ENCODE measurements around the gene ROGDI. TPM values are rescaled to one million over a fixed set of nuclear protein-coding genes. Genes with fewer than 3 reads are reported as not detected.

ROGDI gene
- total and polyA plus RNA-seq, 9 of the 15 experiments (the other 6 are each of a cell fraction or from before 2014, with no cell fraction given) = 0.97 to 37.3 (median 16.5) TPM

GRCh38 chr16:4846901-4847773, 44.7 kb upstream of the ROGDI start, which contains the start of the genes GLYR1 and UBN1 (continued):
- TF ChIP-seq REST (IDR thresholded peaks at IDR 0.05; ENCODE audit: borderline replicate concordance) = peak; percentile 98
- TF ChIP-seq REST (CRISPR knock-in tag; IDR thresholded peaks at IDR 0.05; ENCODE audit: low read depth) = no peak
- TF ChIP-seq ZNF277 (CRISPR knock-in tag; IDR thresholded peaks at IDR 0.05; ENCODE audit: borderline replicate concordance) = no peak
- TF ChIP-seq, protein P1, sequence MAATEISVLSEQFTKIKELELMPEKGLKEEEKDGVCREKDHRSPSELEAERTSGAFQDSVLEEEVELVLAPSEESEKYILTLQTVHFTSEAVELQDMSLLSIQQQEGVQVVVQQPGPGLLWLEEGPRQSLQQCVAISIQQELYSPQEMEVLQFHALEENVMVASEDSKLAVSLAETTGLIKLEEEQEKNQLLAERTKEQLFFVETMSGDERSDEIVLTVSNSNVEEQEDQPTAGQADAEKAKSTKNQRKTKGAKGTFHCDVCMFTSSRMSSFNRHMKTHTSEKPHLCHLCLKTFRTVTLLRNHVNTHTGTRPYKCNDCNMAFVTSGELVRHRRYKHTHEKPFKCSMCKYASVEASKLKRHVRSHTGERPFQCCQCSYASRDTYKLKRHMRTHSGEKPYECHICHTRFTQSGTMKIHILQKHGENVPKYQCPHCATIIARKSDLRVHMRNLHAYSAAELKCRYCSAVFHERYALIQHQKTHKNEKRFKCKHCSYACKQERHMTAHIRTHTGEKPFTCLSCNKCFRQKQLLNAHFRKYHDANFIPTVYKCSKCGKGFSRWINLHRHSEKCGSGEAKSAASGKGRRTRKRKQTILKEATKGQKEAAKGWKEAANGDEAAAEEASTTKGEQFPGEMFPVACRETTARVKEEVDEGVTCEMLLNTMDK (IDR thresholded peaks at IDR 0.05; ENCODE audit: borderline replicate concordance, insufficient read depth, low read depth, low read length, poor library complexity, severe bottlenecking) = no peak
- TF ChIP-seq ARID1B (IDR thresholded peaks at IDR 0.05) = no peak
- TF ChIP-seq ZFPM2 (CRISPR knock-in tag; IDR thresholded peaks at IDR 0.05) = no peak
- TF ChIP-seq PHTF2 (CRISPR knock-in tag; IDR thresholded peaks at IDR 0.05) = no peak
- TF ChIP-seq KAT7 (CRISPR knock-in tag; IDR thresholded peaks at IDR 0.05; ENCODE audit: borderline replicate concordance) = peak; percentile 76; the same call in 1 of the 2 replicates
- no peak for TF ChIP-seq ZSCAN32 (CRISPR knock-in tag; IDR thresholded peaks at IDR 0.05)
- no peak; the same call in 1 of the 2 replicates for TF ChIP-seq TGIF2 (CRISPR knock-in tag; IDR thresholded peaks at IDR 0.05)
- no peak for TF ChIP-seq HEY1 (CRISPR knock-in tag; IDR thresholded peaks at IDR 0.05; ENCODE audit: borderline replicate concordance)
- TF ChIP-seq ETV1 (tag; conservative IDR thresholded peaks at IDR 0.05; ENCODE audit: low read depth) = no peak
- TF ChIP-seq NFXL1 (CRISPR knock-in tag; IDR thresholded peaks at IDR 0.05) = no peak
- peak; percentile 73 for TF ChIP-seq ZNF143 (CRISPR knock-in tag; IDR thresholded peaks at IDR 0.05)
- peak; percentile 79 for TF ChIP-seq JUN (IDR thresholded peaks at IDR 0.05; ENCODE audit: borderline replicate concordance, low read depth, low read length)
- no peak for TF ChIP-seq JUN (CRISPR knock-in tag; IDR thresholded peaks at IDR 0.05; ENCODE audit: borderline replicate concordance)

All from K562 (cell line).